ENCODE results near the gene NPR2. TPM values are rescaled to one million over a fixed set of nuclear protein-coding genes. Genes with fewer than 3 reads are reported as not detected.

NPR2 gene
- total RNA-seq, 1 experiment from 2014 or later = 10.1 TPM

DNA sequence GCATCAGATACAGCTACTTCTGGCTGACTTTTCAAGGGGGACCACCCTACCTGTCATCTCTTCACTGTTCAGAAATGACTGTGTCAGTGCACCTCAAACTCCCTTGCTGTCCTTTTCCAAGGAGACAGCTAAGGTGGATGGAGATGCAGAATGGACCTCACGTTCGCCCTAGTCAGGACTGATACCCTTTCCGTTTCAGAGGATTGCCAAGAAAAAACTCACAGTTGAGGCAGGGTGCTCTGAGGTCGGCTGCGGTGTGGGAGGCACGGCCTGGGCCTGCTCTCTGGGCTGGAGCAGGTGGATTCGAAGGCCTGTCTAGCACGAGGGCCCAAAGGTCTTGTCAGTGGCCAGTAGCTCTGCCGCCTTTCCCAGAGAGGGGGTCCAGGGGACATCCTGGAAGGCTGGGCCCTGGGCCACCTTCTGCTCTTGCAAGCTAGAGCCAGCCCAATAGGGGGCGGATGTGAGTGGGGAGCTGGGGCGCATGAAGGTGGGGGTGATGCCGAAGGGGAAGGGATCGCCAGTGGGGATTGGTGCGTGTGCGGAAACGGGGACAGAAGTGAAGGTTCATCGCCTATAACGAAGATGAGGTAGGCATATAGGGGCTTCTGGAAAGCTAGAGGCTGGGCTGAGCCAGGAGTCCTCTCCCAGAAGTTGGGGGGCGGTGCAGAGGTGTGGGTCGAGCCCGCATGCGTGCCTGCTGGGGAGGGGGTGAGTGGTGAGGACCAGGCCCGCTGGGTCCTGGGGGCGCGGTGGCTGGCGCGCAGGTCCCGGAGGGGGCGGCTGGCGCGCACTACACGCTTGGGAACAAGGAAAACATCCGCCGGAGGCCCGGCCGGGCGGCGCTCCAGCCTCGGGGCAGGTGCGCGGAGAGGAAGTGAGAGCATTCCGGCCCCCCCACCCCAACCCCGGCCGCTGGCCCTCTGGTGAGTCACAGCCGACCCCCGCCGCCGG, 34.8 kb upstream of the NPR2 start:
- Mint-ChIP-seq H3K9me3 (no peaks in the 10 kb centered on the region), H3K27ac (peak overlapping the region; percentile 93), H3K27me3 (ENCODE audit: low read depth) (no peaks in the 10 kb centered on the region), H3K4me1 (peaks cover 26% of the 10 kb centered on the region), H3K4me3 (peak overlapping the region; percentile 89), H3K36me3 (peaks cover 20% of the 10 kb centered on the region)
- POLR2A ChIA-PET = interaction anchor here (0.7 to 1.8 kb wide), 7 partner anchors 14 to 1067 kb away, joined by 3 to 13 read pairs (median 4); partner anchors contain the start of genes CREB3, RMRP, TLN1 and TPM2
- DNase-seq (ENCODE audit: low spot score) (peak; percentile 82), ATAC-seq (peak; percentile 79)
- CTCF ChIA-PET = interaction anchor here (0.6 to 3.1 kb wide), 33 partner anchors 9 to 1617 kb away, joined by 3 to 27 read pairs (median 6); partner anchors contain the start of genes ARHGEF39, CCDC107, CREB3 and FAM221B
- TF ChIP-seq, protein P1, sequence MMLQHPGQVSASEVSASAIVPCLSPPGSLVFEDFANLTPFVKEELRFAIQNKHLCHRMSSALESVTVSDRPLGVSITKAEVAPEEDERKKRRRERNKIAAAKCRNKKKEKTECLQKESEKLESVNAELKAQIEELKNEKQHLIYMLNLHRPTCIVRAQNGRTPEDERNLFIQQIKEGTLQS (CRISPR knock-in tag; conservative IDR thresholded peaks at IDR 0.05) = 0 out of 2 replicates have a peak, but pooled peaks have one; percentile 23
- no peak for TF ChIP-seq CBFB (CRISPR knock-in tag; IDR thresholded peaks at IDR 0.05; ENCODE audit: low read depth)
- TF ChIP-seq SMAD4 (CRISPR knock-in tag; IDR thresholded peaks at IDR 0.05) = no peak
- no peak for TF ChIP-seq IRF2 (CRISPR knock-in tag; IDR thresholded peaks at IDR 0.05; ENCODE audit: borderline replicate concordance, low read depth)
- TF ChIP-seq SP1 (CRISPR knock-in tag; conservative IDR thresholded peaks at IDR 0.05) = 0 out of 2 replicates have a peak, but pooled peaks have one; percentile 32
- TF ChIP-seq, protein P2, sequence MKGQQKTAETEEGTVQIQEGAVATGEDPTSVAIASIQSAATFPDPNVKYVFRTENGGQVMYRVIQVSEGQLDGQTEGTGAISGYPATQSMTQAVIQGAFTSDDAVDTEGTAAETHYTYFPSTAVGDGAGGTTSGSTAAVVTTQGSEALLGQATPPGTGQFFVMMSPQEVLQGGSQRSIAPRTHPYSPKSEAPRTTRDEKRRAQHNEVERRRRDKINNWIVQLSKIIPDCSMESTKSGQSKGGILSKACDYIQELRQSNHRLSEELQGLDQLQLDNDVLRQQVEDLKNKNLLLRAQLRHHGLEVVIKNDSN (CRISPR knock-in tag; IDR thresholded peaks at IDR 0.05) = no peak
- TF ChIP-seq, protein P3, sequence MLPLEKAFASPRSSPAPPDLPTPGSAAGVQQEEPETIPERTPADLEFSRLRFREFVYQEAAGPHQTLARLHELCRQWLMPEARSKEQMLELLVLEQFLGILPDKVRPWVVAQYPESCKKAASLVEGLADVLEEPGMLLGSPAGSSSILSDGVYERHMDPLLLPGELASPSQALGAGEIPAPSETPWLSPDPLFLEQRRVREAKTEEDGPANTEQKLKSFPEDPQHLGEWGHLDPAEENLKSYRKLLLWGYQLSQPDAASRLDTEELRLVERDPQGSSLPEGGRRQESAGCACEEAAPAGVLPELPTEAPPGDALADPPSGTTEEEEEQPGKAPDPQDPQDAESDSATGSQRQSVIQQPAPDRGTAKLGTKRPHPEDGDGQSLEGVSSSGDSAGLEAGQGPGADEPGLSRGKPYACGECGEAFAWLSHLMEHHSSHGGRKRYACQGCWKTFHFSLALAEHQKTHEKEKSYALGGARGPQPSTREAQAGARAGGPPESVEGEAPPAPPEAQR (CRISPR knock-in tag; IDR thresholded peaks at IDR 0.05) = no peak
- no peak for TF ChIP-seq HMGA2 (CRISPR knock-in tag; IDR thresholded peaks at IDR 0.05)
- no peak for TF ChIP-seq ZNF671 (CRISPR knock-in tag; IDR thresholded peaks at IDR 0.05)
- TF ChIP-seq NR1H2 (CRISPR knock-in tag; IDR thresholded peaks at IDR 0.05) = no peak
- TF ChIP-seq MXD4 (CRISPR knock-in tag; IDR thresholded peaks at IDR 0.05; ENCODE audit: borderline replicate concordance) = no peak
- TF ChIP-seq, protein P4, sequence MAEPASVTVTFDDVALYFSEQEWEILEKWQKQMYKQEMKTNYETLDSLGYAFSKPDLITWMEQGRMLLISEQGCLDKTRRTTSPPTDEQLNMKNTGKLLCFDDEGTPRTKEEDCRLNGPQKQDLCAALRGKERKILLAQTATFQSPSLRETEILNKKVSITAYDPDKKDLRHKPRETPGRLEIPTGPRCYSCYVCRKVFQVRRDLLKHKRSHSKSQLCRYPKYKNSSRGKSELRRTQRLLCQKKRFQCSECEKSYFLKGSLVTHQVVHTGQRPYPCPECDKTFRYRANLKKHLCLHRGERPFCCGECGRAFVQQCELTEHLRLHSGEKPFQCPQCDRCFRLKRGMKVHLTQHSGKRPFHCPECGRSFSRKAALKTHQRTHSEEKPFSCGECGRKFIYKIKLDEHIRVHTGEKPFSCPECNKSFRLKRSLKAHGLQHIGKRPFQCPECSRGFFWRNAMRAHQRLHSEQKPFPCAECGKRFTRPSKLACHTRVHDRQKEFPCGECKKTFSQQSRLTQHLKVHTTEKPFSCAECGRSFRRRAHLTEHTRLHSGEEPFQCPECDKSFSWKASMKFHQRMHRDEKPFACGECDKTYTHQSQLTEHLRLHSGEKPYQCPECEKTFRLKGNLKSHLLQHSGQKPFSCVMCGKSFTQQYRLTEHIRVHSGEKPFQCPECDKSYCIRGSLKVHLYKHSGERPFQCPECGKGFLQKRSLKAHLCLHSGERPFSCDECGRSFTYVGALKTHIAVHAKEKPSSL (CRISPR knock-in tag; conservative IDR thresholded peaks at IDR 0.05) = no peak
- TF ChIP-seq, protein P5, sequence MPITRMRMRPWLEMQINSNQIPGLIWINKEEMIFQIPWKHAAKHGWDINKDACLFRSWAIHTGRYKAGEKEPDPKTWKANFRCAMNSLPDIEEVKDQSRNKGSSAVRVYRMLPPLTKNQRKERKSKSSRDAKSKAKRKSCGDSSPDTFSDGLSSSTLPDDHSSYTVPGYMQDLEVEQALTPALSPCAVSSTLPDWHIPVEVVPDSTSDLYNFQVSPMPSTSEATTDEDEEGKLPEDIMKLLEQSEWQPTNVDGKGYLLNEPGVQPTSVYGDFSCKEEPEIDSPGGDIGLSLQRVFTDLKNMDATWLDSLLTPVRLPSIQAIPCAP (CRISPR knock-in tag; IDR thresholded peaks at IDR 0.05) = no peak
- TF ChIP-seq, protein P6, sequence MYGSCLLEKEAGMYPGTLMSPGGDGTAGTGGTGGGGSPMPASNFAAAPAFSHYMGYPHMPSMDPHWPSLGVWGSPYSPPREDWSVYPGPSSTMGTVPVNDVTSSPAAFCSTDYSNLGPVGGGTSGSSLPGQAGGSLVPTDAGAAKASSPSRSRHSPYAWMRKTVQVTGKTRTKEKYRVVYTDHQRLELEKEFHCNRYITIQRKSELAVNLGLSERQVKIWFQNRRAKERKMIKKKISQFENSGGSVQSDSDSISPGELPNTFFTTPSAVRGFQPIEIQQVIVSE (CRISPR knock-in tag; IDR thresholded peaks at IDR 0.05; ENCODE audit: borderline replicate concordance) = no peak
- TF ChIP-seq, protein P7, sequence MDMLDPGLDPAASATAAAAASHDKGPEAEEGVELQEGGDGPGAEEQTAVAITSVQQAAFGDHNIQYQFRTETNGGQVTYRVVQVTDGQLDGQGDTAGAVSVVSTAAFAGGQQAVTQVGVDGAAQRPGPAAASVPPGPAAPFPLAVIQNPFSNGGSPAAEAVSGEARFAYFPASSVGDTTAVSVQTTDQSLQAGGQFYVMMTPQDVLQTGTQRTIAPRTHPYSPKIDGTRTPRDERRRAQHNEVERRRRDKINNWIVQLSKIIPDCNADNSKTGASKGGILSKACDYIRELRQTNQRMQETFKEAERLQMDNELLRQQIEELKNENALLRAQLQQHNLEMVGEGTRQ (CRISPR knock-in tag; IDR thresholded peaks at IDR 0.05) = no peak
- 0 out of 2 replicates have a peak, but pooled peaks have one; percentile 61 for TF ChIP-seq ESRRA (CRISPR knock-in tag; IDR thresholded peaks at IDR 0.05; ENCODE audit: borderline replicate concordance)
- TF ChIP-seq, protein P8, sequence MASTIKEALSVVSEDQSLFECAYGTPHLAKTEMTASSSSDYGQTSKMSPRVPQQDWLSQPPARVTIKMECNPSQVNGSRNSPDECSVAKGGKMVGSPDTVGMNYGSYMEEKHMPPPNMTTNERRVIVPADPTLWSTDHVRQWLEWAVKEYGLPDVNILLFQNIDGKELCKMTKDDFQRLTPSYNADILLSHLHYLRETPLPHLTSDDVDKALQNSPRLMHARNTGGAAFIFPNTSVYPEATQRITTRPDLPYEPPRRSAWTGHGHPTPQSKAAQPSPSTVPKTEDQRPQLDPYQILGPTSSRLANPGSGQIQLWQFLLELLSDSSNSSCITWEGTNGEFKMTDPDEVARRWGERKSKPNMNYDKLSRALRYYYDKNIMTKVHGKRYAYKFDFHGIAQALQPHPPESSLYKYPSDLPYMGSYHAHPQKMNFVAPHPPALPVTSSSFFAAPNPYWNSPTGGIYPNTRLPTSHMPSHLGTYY (CRISPR knock-in tag; IDR thresholded peaks at IDR 0.05) = no peak; the same call in 1 of the 2 replicates
- TF ChIP-seq, protein P9, sequence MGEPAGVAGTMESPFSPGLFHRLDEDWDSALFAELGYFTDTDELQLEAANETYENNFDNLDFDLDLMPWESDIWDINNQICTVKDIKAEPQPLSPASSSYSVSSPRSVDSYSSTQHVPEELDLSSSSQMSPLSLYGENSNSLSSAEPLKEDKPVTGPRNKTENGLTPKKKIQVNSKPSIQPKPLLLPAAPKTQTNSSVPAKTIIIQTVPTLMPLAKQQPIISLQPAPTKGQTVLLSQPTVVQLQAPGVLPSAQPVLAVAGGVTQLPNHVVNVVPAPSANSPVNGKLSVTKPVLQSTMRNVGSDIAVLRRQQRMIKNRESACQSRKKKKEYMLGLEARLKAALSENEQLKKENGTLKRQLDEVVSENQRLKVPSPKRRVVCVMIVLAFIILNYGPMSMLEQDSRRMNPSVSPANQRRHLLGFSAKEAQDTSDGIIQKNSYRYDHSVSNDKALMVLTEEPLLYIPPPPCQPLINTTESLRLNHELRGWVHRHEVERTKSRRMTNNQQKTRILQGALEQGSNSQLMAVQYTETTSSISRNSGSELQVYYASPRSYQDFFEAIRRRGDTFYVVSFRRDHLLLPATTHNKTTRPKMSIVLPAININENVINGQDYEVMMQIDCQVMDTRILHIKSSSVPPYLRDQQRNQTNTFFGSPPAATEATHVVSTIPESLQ (CRISPR knock-in tag; IDR thresholded peaks at IDR 0.05) = no peak
- TF ChIP-seq FOXP1 (CRISPR knock-in tag; IDR thresholded peaks at IDR 0.05; ENCODE audit: borderline replicate concordance) = peak; percentile 43
- TF ChIP-seq EMX1 (CRISPR knock-in tag; IDR thresholded peaks at IDR 0.05) = no peak
- TF ChIP-seq, protein P10, sequence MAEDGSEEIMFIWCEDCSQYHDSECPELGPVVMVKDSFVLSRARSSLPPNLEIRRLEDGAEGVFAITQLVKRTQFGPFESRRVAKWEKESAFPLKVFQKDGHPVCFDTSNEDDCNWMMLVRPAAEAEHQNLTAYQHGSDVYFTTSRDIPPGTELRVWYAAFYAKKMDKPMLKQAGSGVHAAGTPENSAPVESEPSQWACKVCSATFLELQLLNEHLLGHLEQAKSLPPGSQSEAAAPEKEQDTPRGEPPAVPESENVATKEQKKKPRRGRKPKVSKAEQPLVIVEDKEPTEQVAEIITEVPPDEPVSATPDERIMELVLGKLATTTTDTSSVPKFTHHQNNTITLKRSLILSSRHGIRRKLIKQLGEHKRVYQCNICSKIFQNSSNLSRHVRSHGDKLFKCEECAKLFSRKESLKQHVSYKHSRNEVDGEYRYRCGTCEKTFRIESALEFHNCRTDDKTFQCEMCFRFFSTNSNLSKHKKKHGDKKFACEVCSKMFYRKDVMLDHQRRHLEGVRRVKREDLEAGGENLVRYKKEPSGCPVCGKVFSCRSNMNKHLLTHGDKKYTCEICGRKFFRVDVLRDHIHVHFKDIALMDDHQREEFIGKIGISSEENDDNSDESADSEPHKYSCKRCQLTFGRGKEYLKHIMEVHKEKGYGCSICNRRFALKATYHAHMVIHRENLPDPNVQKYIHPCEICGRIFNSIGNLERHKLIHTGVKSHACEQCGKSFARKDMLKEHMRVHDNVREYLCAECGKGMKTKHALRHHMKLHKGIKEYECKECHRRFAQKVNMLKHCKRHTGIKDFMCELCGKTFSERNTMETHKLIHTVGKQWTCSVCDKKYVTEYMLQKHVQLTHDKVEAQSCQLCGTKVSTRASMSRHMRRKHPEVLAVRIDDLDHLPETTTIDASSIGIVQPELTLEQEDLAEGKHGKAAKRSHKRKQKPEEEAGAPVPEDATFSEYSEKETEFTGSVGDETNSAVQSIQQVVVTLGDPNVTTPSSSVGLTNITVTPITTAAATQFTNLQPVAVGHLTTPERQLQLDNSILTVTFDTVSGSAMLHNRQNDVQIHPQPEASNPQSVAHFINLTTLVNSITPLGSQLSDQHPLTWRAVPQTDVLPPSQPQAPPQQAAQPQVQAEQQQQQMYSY (CRISPR knock-in tag; IDR thresholded peaks at IDR 0.05) = no peak

Data from WTC11 (cell line).